Suprapubic skin (tissue), 4 donors: ENCODE data around the gene MAP3K13. TPM values are rescaled to one million over a fixed set of nuclear protein-coding genes. Genes with fewer than 3 reads are reported as not detected.
"Not testable (repeated sequence)": the region's sequence is repeated elsewhere in the genome, so short reads cannot be mapped to it uniquely, and the experiment has no call there.

Source experiments
- DNase-seq, 2 donors: peaks; one replicate each; pipeline ENCODE4 v3.0.0-alpha.2; 2019; ENCODE audit warnings: low spot score in 2 of 2
- H3K27ac ChIP-seq: fragments of 200-600 bp; sonication (generic); one replicate; pipeline ENCODE4 v1.5.1; 2019
- H3K27me3 ChIP-seq: fragments of 200-600 bp; sonication (generic); one replicate; pipeline ENCODE4 v1.5.1; 2019
- H3K36me3 ChIP-seq: fragments of 200-600 bp; sonication (generic); one replicate; pipeline ENCODE4 v1.5.1; 2019
- H3K4me1 ChIP-seq: fragments of 200-600 bp; sonication (generic); one replicate; pipeline ENCODE4 v1.5.1; 2019
- H3K4me3 ChIP-seq: fragments of 200-600 bp; sonication (generic); one replicate; pipeline ENCODE4 v1.5.1; 2019; ENCODE audit warnings: mild to moderate bottlenecking
- H3K9me3 ChIP-seq: fragments of 200-600 bp; sonication (generic); one replicate; pipeline ENCODE4 v1.5.1; 2019
- EP300 ChIP-seq: sonication (generic); formaldehyde crosslinking; IDR thresholded peaks from one replicate; pipeline ENCODE4 v1.6.1; 2017; ENCODE audit warnings: antibody characterized with exemption
- POLR2A ChIP-seq, 2 donors: fragments of 450-650 bp; IDR thresholded peaks; one replicate each; pipeline ENCODE4 v1.6.1; 2017; ENCODE audit warnings: antibody characterized with exemption in 2 of 2, mild to moderate bottlenecking in 2 of 2, moderate library complexity in 2 of 2
- POLR2AphosphoS5 ChIP-seq, 3 donors: sonication (generic); formaldehyde crosslinking; IDR thresholded peaks; one replicate each; pipeline ENCODE4 v1.6.1; 2017; ENCODE audit warnings: antibody characterized with exemption in 3 of 3
- WGBS: methylation state at CpG from one replicate; pipeline ENCODE4 v1.1.5; 2018; 5-methylcytosine and 5-hydroxymethylcytosine counted together
- total RNA-seq, 4 donors: library from RNA; depleted of rRNA; stranded (reverse); fragments of >200 nt; gene quantifications; one replicate each; pipeline ENCODE4 v1.1.0, GENCODE V29; 2016
- TF ChIP-seq, protein P1 (sequence below), 2 donors: fragments of 200-600 bp in 1 of 2; fragments of 450-650 bp in 1 of 2; sonication (generic) in 1 of 2; IDR thresholded peaks; one replicate each; pipeline ENCODE4 v1.5.1; 2016 to 2019; ENCODE audit warnings: antibody characterized with exemption in 2 of 2, mild to moderate bottlenecking in 1 of 2, moderate library complexity in 1 of 2

Gene MAP3K13
- total RNA-seq, 4 donors from 2014 or later = 18.0 to 19.6 (median 18.6) TPM

- WGBS = 89% methylated on average over 8 of the region's 8 CpGs
Measured at GRCh38 chr3:185409957-185410356, 47.0 kb downstream of the MAP3K13 start.

GRCh38 chr3:185411133-185411532 is 48.2 kb downstream of the MAP3K13 start:
- Histone ChIP-seq H3K27me3 (no peaks in the 10 kb centered on the region), H3K27ac (no peak overlapping the region), H3K9me3 (no peaks in the 10 kb centered on the region), H3K4me3 (no peak overlapping the region), H3K4me1 (no peaks in the 10 kb centered on the region), H3K36me3 (no peaks in the 10 kb centered on the region)
- 68% methylated on average over 1 of the region's 1 CpG for WGBS
- no peak for DNase-seq
- TF ChIP-seq EP300 (no peak), POLR2AphosphoS5 (IDR thresholded peaks at IDR 0.05) (no peak), POLR2A (IDR thresholded peaks at IDR 0.05) (no peak)
- TF ChIP-seq, protein P1, sequence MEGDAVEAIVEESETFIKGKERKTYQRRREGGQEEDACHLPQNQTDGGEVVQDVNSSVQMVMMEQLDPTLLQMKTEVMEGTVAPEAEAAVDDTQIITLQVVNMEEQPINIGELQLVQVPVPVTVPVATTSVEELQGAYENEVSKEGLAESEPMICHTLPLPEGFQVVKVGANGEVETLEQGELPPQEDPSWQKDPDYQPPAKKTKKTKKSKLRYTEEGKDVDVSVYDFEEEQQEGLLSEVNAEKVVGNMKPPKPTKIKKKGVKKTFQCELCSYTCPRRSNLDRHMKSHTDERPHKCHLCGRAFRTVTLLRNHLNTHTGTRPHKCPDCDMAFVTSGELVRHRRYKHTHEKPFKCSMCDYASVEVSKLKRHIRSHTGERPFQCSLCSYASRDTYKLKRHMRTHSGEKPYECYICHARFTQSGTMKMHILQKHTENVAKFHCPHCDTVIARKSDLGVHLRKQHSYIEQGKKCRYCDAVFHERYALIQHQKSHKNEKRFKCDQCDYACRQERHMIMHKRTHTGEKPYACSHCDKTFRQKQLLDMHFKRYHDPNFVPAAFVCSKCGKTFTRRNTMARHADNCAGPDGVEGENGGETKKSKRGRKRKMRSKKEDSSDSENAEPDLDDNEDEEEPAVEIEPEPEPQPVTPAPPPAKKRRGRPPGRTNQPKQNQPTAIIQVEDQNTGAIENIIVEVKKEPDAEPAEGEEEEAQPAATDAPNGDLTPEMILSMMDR (IDR thresholded peaks at IDR 0.05) = no peak

More at GRCh38 chr3:185409957-185410356, 47.0 kb downstream of the MAP3K13 start:
- Histone ChIP-seq H3K4me3 (no peak overlapping the region), H3K4me1 (no peaks in the 10 kb centered on the region), H3K27me3 (no peaks in the 10 kb centered on the region), H3K27ac (no peak overlapping the region), H3K36me3 (no peaks in the 10 kb centered on the region), H3K9me3 (no peaks in the 10 kb centered on the region)
- no peak for TF ChIP-seq EP300
- TF ChIP-seq, protein P1 (IDR thresholded peaks at IDR 0.05) = no peak
- TF ChIP-seq POLR2AphosphoS5 (IDR thresholded peaks at IDR 0.05) = no peak
- TF ChIP-seq POLR2A (IDR thresholded peaks at IDR 0.05) = no peak
- no peak for DNase-seq

DNA sequence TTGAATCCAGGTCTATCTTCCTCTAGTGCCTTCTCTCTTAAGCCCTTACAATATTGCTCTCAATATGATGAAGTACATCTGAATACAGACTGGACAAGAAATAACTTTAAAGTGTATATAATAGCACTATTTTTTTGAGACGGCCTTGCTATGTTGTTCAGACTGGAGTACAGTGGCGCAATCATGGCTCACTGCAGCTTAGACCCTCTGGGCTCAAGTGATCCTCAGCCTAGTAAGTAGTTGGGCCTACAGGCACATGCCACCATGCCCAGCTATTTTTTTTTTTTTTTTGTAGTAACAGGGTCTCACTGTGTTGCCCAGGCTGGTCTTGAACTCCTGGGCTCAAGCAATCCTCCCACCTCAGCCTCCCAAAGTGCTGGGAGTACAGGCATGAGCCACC is 53.6 kb downstream of the MAP3K13 start:
- peaks cover 11% of the 10 kb centered on the region for H3K4me1 ChIP-seq
- H3K27ac ChIP-seq = no peak overlapping the region
- WGBS = 94% methylated on average over 2 of the region's 2 CpGs
- no peak for DNase-seq
- TF ChIP-seq POLR2AphosphoS5 (IDR thresholded peaks at IDR 0.05) = no peak
- TF ChIP-seq, protein P1 (IDR thresholded peaks at IDR 0.05) = no peak
- H3K4me3 ChIP-seq = no peak overlapping the region
- H3K36me3 ChIP-seq = no peaks in the 10 kb centered on the region
- no peaks in the 10 kb centered on the region for H3K27me3 ChIP-seq
- no peaks in the 10 kb centered on the region for H3K9me3 ChIP-seq

GRCh38 chr3:185418561-185418977 is 55.6 kb downstream of the MAP3K13 start:
- 91% methylated on average over 11 of the region's 11 CpGs for WGBS
- not testable (repeated sequence) for H3K9me3 ChIP-seq, DNase-seq, H3K36me3 ChIP-seq, H3K4me3 ChIP-seq, H3K27ac ChIP-seq, H3K27me3 ChIP-seq
- H3K4me1 ChIP-seq = peaks cover 16% of the 10 kb centered on the region

- 36% methylated on average over 5 of the region's 5 CpGs for WGBS
- TF ChIP-seq POLR2A (IDR thresholded peaks at IDR 0.05) (no peak), POLR2AphosphoS5 (IDR thresholded peaks at IDR 0.05) (no peak), EP300 (no peak)
- TF ChIP-seq, protein P1 (IDR thresholded peaks at IDR 0.05) = no peak
- H3K4me1 ChIP-seq = peaks cover 16% of the 10 kb centered on the region
- no peaks in the 10 kb centered on the region for H3K27me3 ChIP-seq
- no peak for DNase-seq
- no peak overlapping the region for H3K27ac ChIP-seq
- no peaks in the 10 kb centered on the region for H3K9me3 ChIP-seq
- no peak overlapping the region for H3K4me3 ChIP-seq
- H3K36me3 ChIP-seq = no peaks in the 10 kb centered on the region
Measured at GRCh38 chr3:185420762-185421161, 57.8 kb downstream of the MAP3K13 start.

DNA sequence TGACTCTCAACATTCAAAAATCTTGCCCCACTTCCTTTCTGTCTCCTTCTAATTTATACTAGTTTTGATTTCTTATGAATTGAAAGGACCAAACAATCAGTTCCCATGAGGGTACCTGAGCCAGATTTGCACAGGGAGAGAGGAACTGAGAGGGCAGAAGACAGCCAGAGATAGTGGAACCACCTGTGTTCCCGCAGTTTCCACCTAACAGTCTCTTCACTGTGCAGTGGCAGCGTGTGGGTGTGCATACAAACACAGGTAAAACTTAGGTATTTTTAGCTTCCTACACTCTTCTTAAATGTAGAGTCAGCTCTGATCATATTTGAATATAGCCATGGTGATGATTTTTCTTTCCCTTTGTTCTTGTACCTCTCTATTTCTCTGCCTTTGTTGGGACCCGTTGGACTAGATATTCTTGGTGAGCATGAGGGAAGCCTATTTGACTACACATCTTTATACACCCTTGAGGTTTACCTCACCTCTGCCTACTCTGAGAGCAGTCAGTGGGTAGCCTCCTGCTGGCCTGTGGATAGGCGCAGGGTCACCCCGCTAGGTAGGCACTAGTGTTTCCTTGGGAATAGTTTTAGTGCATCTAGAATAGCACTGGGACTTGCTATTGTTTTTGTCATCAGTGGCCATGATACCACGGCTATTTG is 58.8 kb downstream of the MAP3K13 start:
- no peak overlapping the region for H3K4me3 ChIP-seq
- 85% methylated on average over 6 of the region's 6 CpGs for WGBS
- TF ChIP-seq POLR2AphosphoS5 (IDR thresholded peaks at IDR 0.05) (no peak), EP300 (no peak), POLR2A (IDR thresholded peaks at IDR 0.05) (no peak)
- TF ChIP-seq, protein P1 (IDR thresholded peaks at IDR 0.05) = no peak
- no peak overlapping the region for H3K27ac ChIP-seq
- no peak for DNase-seq
- no peaks in the 10 kb centered on the region for H3K9me3 ChIP-seq
- H3K27me3 ChIP-seq = no peaks in the 10 kb centered on the region
- H3K4me1 ChIP-seq = peaks cover 16% of the 10 kb centered on the region
- H3K36me3 ChIP-seq = no peaks in the 10 kb centered on the region
